Adrenal gland (tissue), 12 donors: ENCODE measurements around the gene NRXN3. TPM values are rescaled to one million over a fixed set of nuclear protein-coding genes. Genes with fewer than 3 reads are reported as not detected.

Experiments used
- DNase-seq, 7 donors: peaks; one replicate each; pipeline ENCODE4 v3.0.0-alpha.2; 2019 to 2020
- H3K27ac ChIP-seq, 5 donors: fragments of 200-600 bp; sonication (generic) in 4 of 5; 1 replicate in 3 of 5; 2 replicates in 2 of 5; pipeline versions ENCODE4 v1.5.1 to v1.8.0; 2016 to 2020; ENCODE audit warnings: mild to moderate bottlenecking in 1 of 5
- H3K27me3 ChIP-seq: fragments of 200-600 bp; 2 replicates; pipeline ENCODE4 v1.8.0; 2021
- H3K36me3 ChIP-seq, 2 donors: fragments of 200-600 bp; replicated peaks in 1 of 2; 1 replicate in 1 of 2; 2 replicates in 1 of 2; pipeline versions ENCODE4 v1.5.1 to v1.8.0; 2018 to 2022
- H3K4me1 ChIP-seq, 2 donors: fragments of 200-600 bp; replicated peaks in 1 of 2; 1 replicate in 1 of 2; 2 replicates in 1 of 2; pipeline versions ENCODE4 v1.5.1 to v1.8.0; 2018 to 2021
- H3K4me3 ChIP-seq, 4 donors: fragments of 200-600 bp; sonication (generic) in 3 of 4; one replicate each; pipeline ENCODE4 v1.5.1; 2016 to 2018
- H3K9me3 ChIP-seq, 3 donors: fragments of 200-600 bp; sonication (generic) in 1 of 3; replicated peaks in 1 of 3; 1 replicate in 2 of 3; 2 replicates in 1 of 3; pipeline versions ENCODE4 v1.5.1 to v1.8.0; 2016 to 2021
- CTCF ChIP-seq, 6 experiments: fragments of 450-650 bp in 4 of 6; fragments of 200-600 bp in 2 of 6; sonication (generic) in 1 of 6; IDR thresholded peaks; 1 replicate in 5 of 6; 2 replicates in 1 of 6; pipeline versions ENCODE4 v1.5.1 to v1.8.0; 2016 to 2021; ENCODE audit warnings: antibody characterized with exemption in 6 of 6, mild to moderate bottlenecking in 2 of 6, moderate library complexity in 1 of 6
- POLR2A ChIP-seq, 2 donors: fragments of 450-650 bp; IDR thresholded peaks; one replicate each; pipeline ENCODE4 v1.6.1; 2017; ENCODE audit warnings: antibody characterized with exemption in 2 of 2, mild to moderate bottlenecking in 2 of 2, moderate library complexity in 1 of 2
- WGBS, 4 donors: extraction: QIAGEN DNeasy Blood & Tissue Kit in 2 of 4; methylation state at CpG; one replicate each; pipeline versions ENCODE4 v1.1.5 to v1.1.7; 2013 to 2017; 5-methylcytosine and 5-hydroxymethylcytosine counted together
- intact Hi-C, 2 donors: fragments of 100-400 bp; cut with DNase I; formaldehyde crosslinking; loops; one replicate each; pipeline versions ENCODE4 v1.14.1 to v1.15.0; 2022 to 2023
- polyA plus RNA-seq, 3 donors: library from polyadenylated mRNA; stranded (reverse); fragments of 200-250 nt in 2 of 3; fragments of 350-450 nt in 1 of 3; fragmentation: Illumina TruSeq in 1 of 3; extraction: RNeasy Lipid Tissue Mini Kit (QIAGEN cat#74804) in 1 of 3; gene quantifications; one replicate each; pipeline ENCODE4 v1.2.3, GENCODE V29; 2013 to 2014
- total RNA-seq, 9 donors: library from RNA; depleted of rRNA in 4 of 9; stranded (reverse); fragments of >200 nt in 4 of 9; fragments of 120-200 nt in 1 of 9; fragmentation: NEBNext Ultra II Directional in 1 of 9; extraction: Animal tissue kit (Norgen Biotek cat#: 25700) in 1 of 9; gene quantifications; one replicate each; pipeline versions ENCODE4 v1.1.0 to v1.2.4, GENCODE V29; 2013 to 2023
- donor health status: healthy with polysubstance abuse.
- donor health status: Bipolar disorder and iron deficiency.
- donor health status: DM: yes; HTN: yes; CAD: no.
- donor health status: DM: no; HTN: no; CAD: no.
- donor health status: DM: no; HTN: no; CAD: no.
- donor health status: DM: yes; HTN: yes; CAD: no.

NRXN3 gene
- total and polyA plus RNA-seq, 12 donors = 0.09 to 8.5 (median 1.6) TPM

- no peaks in the 10 kb centered on the region for H3K9me3 ChIP-seq
- TF ChIP-seq POLR2A (IDR thresholded peaks at IDR 0.05) (no peak), CTCF (IDR thresholded peaks at IDR 0.05) (no peak)
- H3K4me3 ChIP-seq = no peak overlapping the region
- intact Hi-C loops = no loop called here
- no peak for DNase-seq
- H3K27ac ChIP-seq = no peak overlapping the region
- H3K4me1 ChIP-seq = no peaks in the 10 kb centered on the region
- no peaks in the 10 kb centered on the region for H3K27me3 ChIP-seq
- no peaks in the 10 kb centered on the region for H3K36me3 ChIP-seq
- 47 to 69% (median 56%) methylated on average over 3 of the region's 3 CpGs for WGBS, 4 donors
Measured at GRCh38 chr14:78737116-78737515, 566.9 kb downstream of the NRXN3 start.

GRCh38 chr14:78737601-78738000, 567.4 kb downstream of the NRXN3 start:
- Histone ChIP-seq H3K4me1 (no peaks in the 10 kb centered on the region), H3K4me3 (no peak overlapping the region), H3K27me3 (no peaks in the 10 kb centered on the region), H3K36me3 (no peaks in the 10 kb centered on the region), H3K9me3 (no peaks in the 10 kb centered on the region), H3K27ac (no peak overlapping the region)
- WGBS, 4 donors = 46 to 76% (median 72%) methylated on average over 3 to 6 of the region's 6 CpGs
- DNase-seq = no peak
- intact Hi-C loops = no loop called here
- TF ChIP-seq CTCF (IDR thresholded peaks at IDR 0.05) (no peak), POLR2A (IDR thresholded peaks at IDR 0.05) (no peak)

- 49 to 73% (median 62%) methylated on average over 3 of the region's 3 CpGs for WGBS, 4 donors
- H3K36me3 ChIP-seq = no peaks in the 10 kb centered on the region
- no peak overlapping the region for H3K4me3 ChIP-seq
- no peaks in the 10 kb centered on the region for H3K27me3 ChIP-seq
- intact Hi-C loops = no loop called here
- no peak overlapping the region for H3K27ac ChIP-seq
- no peak for DNase-seq
- no peak for TF ChIP-seq CTCF (IDR thresholded peaks at IDR 0.05)
- TF ChIP-seq POLR2A (IDR thresholded peaks at IDR 0.05) = no peak
- H3K9me3 ChIP-seq = no peaks in the 10 kb centered on the region
- no peaks in the 10 kb centered on the region for H3K4me1 ChIP-seq
Measured at GRCh38 chr14:78746086-78746595, 576.0 kb downstream of the NRXN3 start.

GRCh38 chr14:78747813-78748212, 577.6 kb downstream of the NRXN3 start:
- no peaks in the 10 kb centered on the region for H3K9me3 ChIP-seq
- intact Hi-C loops = no loop called here
- no peak overlapping the region for H3K27ac ChIP-seq
- H3K4me1 ChIP-seq = no peaks in the 10 kb centered on the region
- TF ChIP-seq CTCF (IDR thresholded peaks at IDR 0.05) (no peak), POLR2A (IDR thresholded peaks at IDR 0.05) (no peak)
- no peaks in the 10 kb centered on the region for H3K27me3 ChIP-seq
- DNase-seq = no peak
- WGBS, 4 donors = 48 to 83% (median 70%) methylated on average over 2 of the region's 2 CpGs
- H3K4me3 ChIP-seq = no peak overlapping the region
- no peaks in the 10 kb centered on the region for H3K36me3 ChIP-seq
